Adipocyte (in vitro differentiated cells): ENCODE results near the gene ANKRD40CL.
A peak's percentile ranks its signal among the peaks of the same experiment; 100 is the strongest.
"Not testable (repeated sequence)": the region's sequence is repeated elsewhere in the genome, so short reads cannot be mapped to it uniquely, and the experiment has no call there.

ENCODE experiments used
- DNase-seq: peaks from one replicate; pipeline ENCODE4 v3.0.0-alpha.2; 2015; ENCODE audit warnings: low read depth
- H3K27me3 ChIP-seq: replicated peaks from 2 replicates; pipeline ENCODE4 v1.7.0; 2013; ENCODE audit warnings: mild to moderate bottlenecking, low read length, moderate library complexity; ENCODE audit not compliant: control insufficient read depth, insufficient read depth
- H3K36me3 ChIP-seq: 2 replicates; pipeline ENCODE4 v1.7.0; 2013; ENCODE audit warnings: low read length, mild to moderate bottlenecking, moderate library complexity; ENCODE audit not compliant: control insufficient read depth, insufficient read depth, severe bottlenecking
- H3K4me1 ChIP-seq: 2 replicates; pipeline ENCODE4 v1.7.0; 2013; ENCODE audit warnings: mild to moderate bottlenecking, low read length, moderate library complexity; ENCODE audit not compliant: control insufficient read depth, insufficient read depth
- H3K4me3 ChIP-seq: 2 replicates; pipeline ENCODE4 v1.7.0; 2013; ENCODE audit warnings: mild to moderate bottlenecking, low read length, moderate library complexity
- H3K9ac ChIP-seq: 2 replicates; pipeline ENCODE4 v1.7.0; 2013; ENCODE audit warnings: mild to moderate bottlenecking, low read length, moderate library complexity
- H3K9me3 ChIP-seq: 2 replicates; pipeline ENCODE4 v1.7.0; 2013; ENCODE audit warnings: mild to moderate bottlenecking, low read length, moderate library complexity; ENCODE audit not compliant: control insufficient read depth

Gene ANKRD40CL

GRCh38 chr17:50724622-50725021, 42.7 kb downstream of the ANKRD40CL start:
- H3K36me3 ChIP-seq, H3K27me3 ChIP-seq, H3K9ac ChIP-seq, H3K4me3 ChIP-seq, DNase-seq, H3K9me3 ChIP-seq: not testable (repeated sequence)
- peaks cover 40% of the 10 kb centered on the region for H3K4me1 ChIP-seq

- Histone ChIP-seq H3K36me3 (no peaks in the 10 kb centered on the region), H3K4me1 (peaks cover 44% of the 10 kb centered on the region), H3K9ac (peak overlapping the region; percentile 41), H3K9me3 (no peaks in the 10 kb centered on the region), H3K27me3 (no peaks in the 10 kb centered on the region), H3K4me3 (peak overlapping the region; percentile 99)
- no peak for DNase-seq
These were observed 44.6 kb downstream of the ANKRD40CL start for GRCh38 chr17:50722746-50723145.

- H3K27me3 ChIP-seq, result no peaks in the 10 kb centered on the region
- H3K4me3 ChIP-seq, result peak overlapping the region; percentile 99
- H3K9me3 ChIP-seq, result no peaks in the 10 kb centered on the region
- peak overlapping the region; percentile 99 for H3K9ac ChIP-seq
- H3K4me1 ChIP-seq, result peaks cover 36% of the 10 kb centered on the region
- DNase-seq, result peak; percentile 43
- no peaks in the 10 kb centered on the region for H3K36me3 ChIP-seq
These were observed 45.9 kb downstream of the ANKRD40CL start for GRCh38 chr17:50721194-50722010.

- Histone ChIP-seq H3K9me3 (no peaks in the 10 kb centered on the region), H3K36me3 (no peaks in the 10 kb centered on the region), H3K4me1 (peaks cover 31% of the 10 kb centered on the region), H3K9ac (peak overlapping the region; percentile 99), H3K27me3 (no peaks in the 10 kb centered on the region), H3K4me3 (peak overlapping the region; percentile 99)
- DNase-seq, result no peak
These were observed 47.2 kb downstream of the ANKRD40CL start for GRCh38 chr17:50719924-50720794.

- no peaks in the 10 kb centered on the region for H3K9me3 ChIP-seq
- H3K27me3 ChIP-seq, result no peaks in the 10 kb centered on the region
- H3K4me3 ChIP-seq, result peak within 1 kb of the TSS; percentile 99
- no peaks in the 10 kb centered on the region for H3K36me3 ChIP-seq
- peak; percentile 98 for DNase-seq
- H3K9ac ChIP-seq, result peak within 1 kb of the TSS; percentile 99
- H3K4me1 ChIP-seq, result peaks cover 31% of the 10 kb centered on the region
These were observed 48.0 kb downstream of the ANKRD40CL start, which contains the start of gene LUC7L3 for GRCh38 chr17:50719144-50719923. Gene LUC7L3 (plus strand): TSS chr17:50719603. CDS start chr17:50719733, 130 bp downstream.

- H3K9ac ChIP-seq, result no peak overlapping the region
- DNase-seq, result no peak
- no peak overlapping the region for H3K4me3 ChIP-seq
- peaks cover 4% of the 10 kb centered on the region for H3K4me1 ChIP-seq
- no peaks in the 10 kb centered on the region for H3K9me3 ChIP-seq
- H3K36me3 ChIP-seq, result no peaks in the 10 kb centered on the region
- no peaks in the 10 kb centered on the region for H3K27me3 ChIP-seq
These were observed 51.8 kb downstream of the ANKRD40CL start for GRCh38 chr17:50715471-50715870.

GRCh38 chr17:50712641-50713040, 54.7 kb downstream of the ANKRD40CL start:
- Histone ChIP-seq H3K4me3 (no peak overlapping the region), H3K9ac (no peak overlapping the region), H3K9me3 (no peaks in the 10 kb centered on the region), H3K27me3 (no peaks in the 10 kb centered on the region), H3K36me3 (no peaks in the 10 kb centered on the region), H3K4me1 (peaks cover 16% of the 10 kb centered on the region)
- DNase-seq, result no peak
